22Rv1 (cell line): Measurements from ENCODE around the gene ABHD16A.
A peak's percentile ranks its signal among the peaks of the same experiment; 100 is the strongest.

Source experiments
- H3K27ac ChIP-seq: fragments of 450-650 bp; 2 replicates; pipeline ENCODE4 v1.5.1; 2017
- ZFX ChIP-seq: fragments of 450-650 bp; IDR thresholded peaks from 2 replicates; pipeline ENCODE4 v1.6.1; 2017; ENCODE audit warnings: antibody characterized with exemption, borderline replicate concordance
- TF ChIP-seq, protein P1 (sequence below): fragments of 450-650 bp; IDR thresholded peaks from 2 replicates; pipeline ENCODE4 v1.5.1; 2017; ENCODE audit warnings: mild to moderate bottlenecking

Gene ABHD16A

DNA sequence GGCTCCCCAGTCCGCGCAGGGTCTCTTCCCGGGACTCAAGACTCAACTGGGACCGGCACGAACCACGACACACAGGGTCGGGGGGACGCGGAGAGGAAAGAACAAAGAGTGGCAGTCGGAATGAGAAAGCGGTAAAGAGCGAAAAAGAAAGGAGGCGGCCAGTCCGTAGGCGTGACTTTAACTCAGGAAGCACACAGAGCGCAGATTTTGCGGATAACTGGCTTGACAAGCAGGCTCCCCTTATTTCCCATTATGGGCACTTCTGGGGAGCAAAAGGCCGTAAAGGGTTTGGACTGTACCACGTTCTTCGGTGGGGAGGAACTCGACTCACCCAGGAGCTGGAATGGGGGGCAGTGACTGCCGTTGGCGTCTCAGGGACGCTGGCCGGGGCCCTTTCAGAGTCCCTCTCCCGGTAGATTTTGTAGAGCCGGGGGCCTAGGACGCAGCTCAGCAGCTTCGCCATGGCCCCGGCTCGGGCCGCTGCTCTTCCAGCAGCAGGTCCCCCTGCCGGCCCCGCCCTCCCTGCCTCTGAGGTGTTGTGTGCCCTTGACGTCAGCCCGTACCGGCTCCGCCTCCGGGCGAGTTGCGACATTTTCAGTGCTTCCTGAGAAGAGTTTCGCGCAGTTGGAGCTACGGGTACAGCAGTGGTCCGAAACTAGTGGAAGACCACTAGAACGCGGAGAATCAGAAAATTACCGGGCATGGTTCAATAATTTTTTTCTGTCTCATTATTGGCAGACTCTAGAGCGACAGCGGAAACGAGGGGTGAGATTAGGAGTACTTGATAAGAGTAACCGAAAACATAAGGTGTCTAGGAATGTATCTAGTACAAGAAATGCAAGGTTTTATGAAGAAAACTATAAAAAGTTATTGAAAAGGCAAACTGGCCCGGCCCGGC, at the start of gene ABHD16A:
Gene ABHD16A, minus strand, starts transcription at position 506 of the 898 bp plus-strand sequence. Its CDS starts 43 bp downstream, at position 463.
- no peak for TF ChIP-seq ZFX
- TF ChIP-seq, protein P1, sequence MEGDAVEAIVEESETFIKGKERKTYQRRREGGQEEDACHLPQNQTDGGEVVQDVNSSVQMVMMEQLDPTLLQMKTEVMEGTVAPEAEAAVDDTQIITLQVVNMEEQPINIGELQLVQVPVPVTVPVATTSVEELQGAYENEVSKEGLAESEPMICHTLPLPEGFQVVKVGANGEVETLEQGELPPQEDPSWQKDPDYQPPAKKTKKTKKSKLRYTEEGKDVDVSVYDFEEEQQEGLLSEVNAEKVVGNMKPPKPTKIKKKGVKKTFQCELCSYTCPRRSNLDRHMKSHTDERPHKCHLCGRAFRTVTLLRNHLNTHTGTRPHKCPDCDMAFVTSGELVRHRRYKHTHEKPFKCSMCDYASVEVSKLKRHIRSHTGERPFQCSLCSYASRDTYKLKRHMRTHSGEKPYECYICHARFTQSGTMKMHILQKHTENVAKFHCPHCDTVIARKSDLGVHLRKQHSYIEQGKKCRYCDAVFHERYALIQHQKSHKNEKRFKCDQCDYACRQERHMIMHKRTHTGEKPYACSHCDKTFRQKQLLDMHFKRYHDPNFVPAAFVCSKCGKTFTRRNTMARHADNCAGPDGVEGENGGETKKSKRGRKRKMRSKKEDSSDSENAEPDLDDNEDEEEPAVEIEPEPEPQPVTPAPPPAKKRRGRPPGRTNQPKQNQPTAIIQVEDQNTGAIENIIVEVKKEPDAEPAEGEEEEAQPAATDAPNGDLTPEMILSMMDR, result no peak
- H3K27ac ChIP-seq, result peak within 1 kb of the TSS; percentile 72

DNA sequence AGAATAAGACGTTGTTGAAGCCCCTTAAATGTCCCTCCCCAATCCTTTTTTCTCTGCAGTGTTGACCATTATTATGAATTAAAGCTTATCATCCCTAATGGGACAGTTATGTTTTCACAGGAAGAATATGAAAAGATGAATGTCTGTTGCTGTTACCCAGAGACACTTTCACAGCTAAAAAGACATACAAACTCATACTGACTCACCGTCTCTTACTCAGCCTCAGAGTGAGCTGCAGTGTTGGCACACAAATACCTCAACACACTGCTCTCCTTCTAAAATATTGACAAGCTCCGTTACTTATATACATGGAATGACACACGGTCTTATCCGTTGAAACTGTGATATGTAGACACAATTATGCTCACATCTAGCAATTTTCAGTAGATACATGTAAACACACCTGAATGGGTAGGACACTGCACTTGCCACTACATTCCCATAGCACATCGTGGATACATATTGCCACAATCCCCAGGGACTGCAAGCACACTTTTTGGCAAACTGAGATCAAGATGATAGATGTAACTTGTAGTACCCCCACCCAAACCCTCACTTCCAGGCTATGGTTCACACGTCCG, 49.7 kb upstream of the ABHD16A start:
- TF ChIP-seq, protein P1, result no peak
- no peak for TF ChIP-seq ZFX
- peak overlapping the region; percentile 14; the same call in 1 of the 2 replicates for H3K27ac ChIP-seq

DNA sequence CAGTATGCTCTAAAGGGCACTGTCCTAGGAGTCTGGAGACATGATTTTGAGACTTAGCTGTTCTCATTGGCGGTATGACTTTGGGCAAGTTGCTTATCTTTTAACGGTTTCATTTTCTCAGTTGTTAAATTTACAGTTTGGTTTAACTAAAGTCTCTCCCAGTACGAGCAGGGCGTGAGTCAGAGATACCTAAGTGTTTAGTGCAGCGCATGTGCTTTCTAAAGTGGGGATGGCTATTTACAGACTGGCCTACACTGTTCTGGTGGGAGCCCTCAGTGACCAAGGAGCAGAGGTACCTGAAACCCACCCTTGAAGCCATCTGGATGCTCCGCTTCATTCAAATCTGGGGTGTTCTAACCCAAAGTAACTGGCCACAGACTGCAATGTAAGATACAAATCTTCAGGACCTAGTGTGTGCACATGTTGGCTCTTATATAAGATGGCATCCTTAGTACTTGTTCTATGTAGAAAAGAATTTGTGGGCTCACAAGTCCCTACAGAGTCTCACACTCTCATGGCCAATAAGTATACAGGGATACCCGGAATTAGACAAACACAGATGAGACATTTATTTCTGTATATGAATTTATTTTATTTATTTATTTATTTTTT, 47.4 kb upstream of the ABHD16A start:
- H3K27ac ChIP-seq, result peak overlapping the region; percentile 13; the same call in 1 of the 2 replicates
- TF ChIP-seq ZFX, result no peak
- TF ChIP-seq, protein P1, result no peak

DNA sequence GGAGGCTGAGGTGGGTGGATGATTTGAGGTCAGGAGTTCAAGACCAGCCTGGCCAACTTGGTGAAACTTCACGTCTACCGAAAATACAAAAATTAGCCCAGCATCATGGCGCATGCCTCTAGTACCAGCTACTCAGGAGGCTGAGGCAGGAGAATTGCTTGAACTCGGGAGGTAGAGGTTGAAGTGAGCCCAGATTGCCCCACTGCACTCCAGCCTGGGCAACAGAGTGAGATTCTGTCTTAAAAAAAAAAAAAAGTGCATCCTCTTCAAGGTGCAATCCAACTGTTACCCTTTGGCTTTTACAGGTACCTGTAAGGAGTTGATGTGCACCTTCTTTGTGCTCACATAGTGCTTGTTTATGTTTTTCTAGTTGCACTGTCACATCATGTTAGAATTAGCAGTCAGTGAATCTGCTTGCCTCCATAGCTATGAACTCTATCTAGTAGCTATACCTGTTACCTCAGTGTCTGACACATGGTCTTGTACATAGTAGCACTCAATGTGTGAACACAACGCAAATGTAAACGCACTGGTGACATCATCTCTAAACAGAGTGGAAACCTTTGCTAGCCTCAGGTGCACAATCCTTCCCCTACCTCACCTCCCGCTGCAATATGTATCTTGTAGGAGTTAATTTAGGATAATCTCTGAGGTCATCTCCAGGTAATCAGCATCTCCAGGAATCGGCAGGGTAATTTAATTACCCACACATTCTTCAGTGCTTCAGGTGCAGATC, 46.3 kb upstream of the ABHD16A start:
- H3K27ac ChIP-seq, result peak overlapping the region; percentile 13; the same call in 1 of the 2 replicates
- TF ChIP-seq, protein P1, result no peak
- TF ChIP-seq ZFX, result no peak

DNA sequence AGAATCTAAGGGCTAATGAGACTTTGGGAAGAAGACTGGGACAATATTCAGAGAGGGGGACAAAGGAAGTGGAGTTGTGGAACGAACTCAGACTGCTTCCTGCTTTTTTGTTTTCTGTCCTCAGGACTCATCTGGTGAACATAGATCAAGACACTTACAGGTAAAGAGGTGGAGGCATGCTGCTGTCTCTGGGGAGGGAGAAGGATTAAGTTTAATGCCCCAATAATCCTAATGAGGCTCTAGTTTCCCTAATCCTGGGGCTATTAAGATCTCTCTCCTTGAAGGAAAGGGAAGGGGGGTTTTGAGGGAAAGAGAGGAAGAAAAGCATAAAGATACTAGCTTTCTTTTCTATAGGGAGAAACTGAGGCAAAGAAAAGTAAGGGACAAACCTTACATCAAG, 41.3 kb upstream of the ABHD16A start:
- TF ChIP-seq, protein P1, result no peak
- no peak for TF ChIP-seq ZFX
- 0 out of 2 replicates have a peak overlapping the region, but pooled peaks have one; percentile 0 for H3K27ac ChIP-seq

DNA sequence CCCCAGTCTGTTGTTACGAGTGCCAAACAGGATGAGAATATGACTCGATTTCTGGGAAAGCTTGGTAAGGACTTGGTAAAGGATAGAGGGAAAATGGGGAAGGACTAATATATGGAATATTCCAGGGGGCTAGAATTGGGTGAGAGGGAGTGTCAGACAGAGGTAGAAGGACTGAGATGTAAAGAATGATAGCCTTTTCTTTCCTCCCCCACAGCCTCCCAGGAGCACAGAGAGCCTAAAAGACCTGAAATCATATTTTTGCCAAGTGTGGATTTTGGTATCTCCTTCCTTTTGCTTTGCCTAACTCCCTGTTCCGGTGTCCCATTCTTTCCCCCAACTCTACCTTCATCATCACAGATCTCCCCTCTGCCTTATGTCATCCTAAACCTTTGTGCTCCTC, 39.8 kb upstream of the ABHD16A start:
- H3K27ac ChIP-seq, result peak overlapping the region; percentile 99
- no peak for TF ChIP-seq ZFX
- TF ChIP-seq, protein P1, result no peak
